HG03139 (cell line): Measurements from ENCODE around the gene LCE5A.
"Not testable (repeated sequence)": the region's sequence is repeated elsewhere in the genome, so short reads cannot be mapped to it uniquely, and the experiment has no call there.

ENCODE experiments used
- ATAC-seq: cut with Tn5 transposase; IDR thresholded peaks from one replicate; pipeline ENCODE4 v1.9.1; 2021; ENCODE audit not compliant: unreplicated experiment

The LCE5A gene

GRCh38 chr1:152515434-152515783 is 4.8 kb downstream of the LCE5A start:
- ATAC-seq: no peak

- no peak for ATAC-seq
These were observed 5.5 kb downstream of the LCE5A start for GRCh38 chr1:152516082-152516481.

GRCh38 chr1:152517237-152517811 is 6.7 kb downstream of the LCE5A start:
- no peak for ATAC-seq

GRCh38 chr1:152519851-152520250 is 9.2 kb downstream of the LCE5A start:
- ATAC-seq: no peak

GRCh38 chr1:152520561-152521090 is 10.0 kb downstream of the LCE5A start:
- no peak for ATAC-seq

- no peak for ATAC-seq
These were observed 14.6 kb downstream of the LCE5A start for GRCh38 chr1:152525080-152525641.

GRCh38 chr1:152533327-152533938 is 22.8 kb downstream of the LCE5A start:
- ATAC-seq: no peak

- no peak for ATAC-seq
These were observed 25.2 kb downstream of the LCE5A start for GRCh38 chr1:152535774-152536173.

- ATAC-seq: no peak
These were observed 26.9 kb downstream of the LCE5A start for GRCh38 chr1:152537496-152537895.

- no peak for ATAC-seq
These were observed 29.3 kb downstream of the LCE5A start for GRCh38 chr1:152539901-152540300.

- ATAC-seq: no peak
These were observed 33.2 kb downstream of the LCE5A start for GRCh38 chr1:152543820-152544219.

GRCh38 chr1:152546704-152547103 is 36.1 kb downstream of the LCE5A start:
- ATAC-seq: no peak

- not testable (repeated sequence) for ATAC-seq
These were observed 37.8 kb downstream of the LCE5A start for GRCh38 chr1:152548358-152548757.
